ENCODE measurements around the gene SLC25A38. TPM values are rescaled to one million over a fixed set of nuclear protein-coding genes. Genes with fewer than 3 reads are reported as not detected.
A peak's percentile ranks its signal among the peaks of the same experiment; 100 is the strongest.
"Not testable (repeated sequence)": the region's sequence is repeated elsewhere in the genome, so short reads cannot be mapped to it uniquely, and the experiment has no call there.

Gene SLC25A38
- total RNA-seq, 2 experiments from 2014 or later, result 25.0 to 28.2 TPM

DNA sequence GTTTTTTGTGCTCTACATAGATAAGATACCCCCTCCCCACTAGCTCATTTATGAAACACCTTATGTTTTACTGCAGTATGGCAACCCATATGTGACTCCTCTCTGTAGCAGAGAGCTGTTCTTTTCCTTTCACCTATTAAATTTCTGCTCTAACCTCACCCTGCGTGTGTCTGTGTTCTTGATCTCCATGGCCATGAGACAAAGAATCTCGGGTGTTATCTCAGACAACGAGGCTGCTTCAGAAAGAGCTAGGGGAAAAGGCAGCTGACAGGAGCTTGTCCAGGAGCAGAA, 35.6 kb upstream of the SLC25A38 start:
- peaks cover 26% of the 10 kb centered on the region for H3K4me1 Mint-ChIP-seq (ENCODE audit: low read depth)
- no peaks in the 10 kb centered on the region for H3K27me3 Mint-ChIP-seq
- H3K9me3 Mint-ChIP-seq, result no peaks in the 10 kb centered on the region
- CTCF ChIA-PET, result interaction anchor here (0.5 to 4.8 kb wide), 6 partner anchors 11 to 317 kb away, joined by 3 to 18 read pairs (median 4); no protein-coding TSS in a partner anchor
- peak; percentile 12 for ATAC-seq
- DNase-seq, result no peak
- TF ChIP-seq, protein P1, sequence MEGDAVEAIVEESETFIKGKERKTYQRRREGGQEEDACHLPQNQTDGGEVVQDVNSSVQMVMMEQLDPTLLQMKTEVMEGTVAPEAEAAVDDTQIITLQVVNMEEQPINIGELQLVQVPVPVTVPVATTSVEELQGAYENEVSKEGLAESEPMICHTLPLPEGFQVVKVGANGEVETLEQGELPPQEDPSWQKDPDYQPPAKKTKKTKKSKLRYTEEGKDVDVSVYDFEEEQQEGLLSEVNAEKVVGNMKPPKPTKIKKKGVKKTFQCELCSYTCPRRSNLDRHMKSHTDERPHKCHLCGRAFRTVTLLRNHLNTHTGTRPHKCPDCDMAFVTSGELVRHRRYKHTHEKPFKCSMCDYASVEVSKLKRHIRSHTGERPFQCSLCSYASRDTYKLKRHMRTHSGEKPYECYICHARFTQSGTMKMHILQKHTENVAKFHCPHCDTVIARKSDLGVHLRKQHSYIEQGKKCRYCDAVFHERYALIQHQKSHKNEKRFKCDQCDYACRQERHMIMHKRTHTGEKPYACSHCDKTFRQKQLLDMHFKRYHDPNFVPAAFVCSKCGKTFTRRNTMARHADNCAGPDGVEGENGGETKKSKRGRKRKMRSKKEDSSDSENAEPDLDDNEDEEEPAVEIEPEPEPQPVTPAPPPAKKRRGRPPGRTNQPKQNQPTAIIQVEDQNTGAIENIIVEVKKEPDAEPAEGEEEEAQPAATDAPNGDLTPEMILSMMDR (IDR thresholded peaks at IDR 0.05), result no peak
- no peak overlapping the region for H3K4me3 Mint-ChIP-seq
- H3K36me3 Mint-ChIP-seq (ENCODE audit: low read depth), result no peaks in the 10 kb centered on the region
- no peak overlapping the region for H3K27ac Mint-ChIP-seq
- POLR2A ChIA-PET, result interaction anchor here (0.7 to 1.5 kb wide), 3 partner anchors 11 to 59 kb away, joined by 3 to 7 read pairs (median 3); partner anchors contain the start of gene RPSA
- intact Hi-C loops (cut with micrococcal nuclease), result no loop called here

DNA sequence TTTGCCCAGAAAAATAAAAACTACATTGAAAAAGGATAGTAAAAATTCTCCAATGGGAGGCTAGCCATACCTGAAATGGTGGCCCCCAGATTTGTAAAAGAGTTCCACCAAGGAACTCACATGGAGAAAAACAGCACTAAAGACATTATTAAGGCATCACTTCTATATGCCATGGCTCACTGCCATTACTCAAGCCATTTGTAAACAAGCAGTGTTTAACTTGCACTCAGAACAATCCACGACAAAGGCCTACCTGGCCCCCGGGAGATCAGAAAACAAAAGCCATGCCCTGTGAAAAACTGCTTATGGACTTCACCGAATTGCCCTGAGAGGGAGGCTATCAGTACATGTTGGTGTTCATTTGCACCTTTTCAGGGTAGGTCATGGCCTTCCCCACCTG, 34.1 kb upstream of the SLC25A38 start:
- POLR2A ChIA-PET, result no interaction called here
- H3K4me1 Mint-ChIP-seq (ENCODE audit: low read depth), result peaks cover 26% of the 10 kb centered on the region
- CTCF ChIA-PET, result interaction anchor here (3.6 kb wide), 1 partner anchor 57 kb away, joined by 14 read pairs; no protein-coding TSS in a partner anchor
- intact Hi-C loops (cut with micrococcal nuclease), result no loop called here
- H3K4me3 Mint-ChIP-seq, result no peak overlapping the region
- H3K9me3 Mint-ChIP-seq, result no peaks in the 10 kb centered on the region
- no peaks in the 10 kb centered on the region for H3K27me3 Mint-ChIP-seq
- H3K36me3 Mint-ChIP-seq (ENCODE audit: low read depth), result no peaks in the 10 kb centered on the region
- TF ChIP-seq, protein P1 (IDR thresholded peaks at IDR 0.05), result no peak
- H3K27ac Mint-ChIP-seq, result no peak overlapping the region
- DNase-seq (no peak), ATAC-seq (no peak)

DNA sequence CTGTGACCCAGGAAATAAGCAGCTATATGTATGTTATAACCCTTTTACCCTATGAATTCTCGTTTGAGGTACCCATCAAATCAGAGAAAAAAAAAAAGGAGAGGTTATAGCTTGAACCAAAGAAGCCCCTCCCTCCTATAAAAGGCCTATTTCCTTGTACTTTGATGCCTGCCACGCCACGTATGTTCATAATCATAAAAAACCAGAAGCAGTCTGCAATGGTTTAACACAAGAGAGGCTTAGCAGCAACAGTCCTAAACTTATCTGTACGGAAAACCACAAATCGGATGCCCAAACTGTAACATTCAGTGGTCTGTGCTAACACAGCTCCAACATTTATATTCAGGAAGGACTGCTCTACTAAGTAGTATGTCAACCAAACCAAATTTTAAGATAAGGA, 32.5 kb upstream of the SLC25A38 start:
- peaks cover 26% of the 10 kb centered on the region for H3K4me1 Mint-ChIP-seq (ENCODE audit: low read depth)
- no peaks in the 10 kb centered on the region for H3K27me3 Mint-ChIP-seq
- ATAC-seq (no peak), DNase-seq (no peak)
- intact Hi-C loops (cut with micrococcal nuclease), result no loop called here
- no peak overlapping the region for H3K27ac Mint-ChIP-seq
- ChIA-PET CTCF (interaction anchor here (3.6 kb wide), 1 partner anchor 59 kb away, joined by 14 read pairs; no protein-coding TSS in a partner anchor), POLR2A (no interaction called here)
- TF ChIP-seq, protein P1 (IDR thresholded peaks at IDR 0.05), result no peak
- H3K36me3 Mint-ChIP-seq (ENCODE audit: low read depth), result no peaks in the 10 kb centered on the region
- no peaks in the 10 kb centered on the region for H3K9me3 Mint-ChIP-seq
- H3K4me3 Mint-ChIP-seq, result no peak overlapping the region

GRCh38 chr3:39351134-39351533, 32.0 kb upstream of the SLC25A38 start:
- H3K4me3 Mint-ChIP-seq; intact Hi-C loops (cut with micrococcal nuclease); DNase-seq; ATAC-seq; H3K27me3 Mint-ChIP-seq; H3K9me3 Mint-ChIP-seq; POLR2A ChIA-PET; H3K27ac Mint-ChIP-seq; H3K36me3 Mint-ChIP-seq (ENCODE audit: low read depth): not testable (repeated sequence)
- CTCF ChIA-PET, result interaction anchor here (3.6 kb wide), 1 partner anchor 59 kb away, joined by 14 read pairs; no protein-coding TSS in a partner anchor
- peaks cover 24% of the 10 kb centered on the region for H3K4me1 Mint-ChIP-seq (ENCODE audit: low read depth)

- H3K27me3 Mint-ChIP-seq; H3K9me3 Mint-ChIP-seq; ATAC-seq; DNase-seq; H3K27ac Mint-ChIP-seq; intact Hi-C loops (cut with micrococcal nuclease); H3K4me3 Mint-ChIP-seq; CTCF ChIA-PET; H3K36me3 Mint-ChIP-seq (ENCODE audit: low read depth); POLR2A ChIA-PET: not testable (repeated sequence)
- H3K4me1 Mint-ChIP-seq (ENCODE audit: low read depth), result peaks cover 16% of the 10 kb centered on the region
Measured at GRCh38 chr3:39353168-39353927, 29.8 kb upstream of the SLC25A38 start.

GRCh38 chr3:39358333-39358732, 24.8 kb upstream of the SLC25A38 start:
- Mint-ChIP-seq H3K36me3 (ENCODE audit: low read depth) (no peaks in the 10 kb centered on the region), H3K4me3 (no peak overlapping the region), H3K4me1 (ENCODE audit: low read depth) (peaks cover 39% of the 10 kb centered on the region), H3K27ac (no peak overlapping the region), H3K9me3 (peaks cover 2% of the 10 kb centered on the region), H3K27me3 (no peaks in the 10 kb centered on the region)
- ChIA-PET CTCF (interaction anchor here (2.1 kb wide), 1 partner anchor 20 kb away, joined by 7 read pairs; no protein-coding TSS in a partner anchor), POLR2A (interaction anchor here (1.2 kb wide), 1 partner anchor 11 kb away, joined by 3 read pairs; no protein-coding TSS in a partner anchor)
- TF ChIP-seq, protein P1 (IDR thresholded peaks at IDR 0.05), result no peak
- intact Hi-C loops (cut with micrococcal nuclease), result no loop called here
- DNase-seq (no peak), ATAC-seq (no peak)
